Epithelial cell of proximal tubule (primary cell): Measurements from ENCODE around the gene SLC25A1. TPM values are rescaled to one million over a fixed set of nuclear protein-coding genes. Genes with fewer than 3 reads are reported as not detected.

ENCODE experiments used
- DNase-seq: peaks from one replicate; pipeline ENCODE4 v3.0.0-alpha.2; 2011; ENCODE audit warnings: low read depth
- H3K4me3 ChIP-seq: 2 replicates; pipeline ENCODE4 v1.5.1; 2011; ENCODE audit warnings: low read depth, mild to moderate bottlenecking, low read length
- CTCF ChIP-seq: conservative IDR thresholded peaks from 2 replicates; pipeline ENCODE4 v1.5.1; 2012; ENCODE audit warnings: low read depth, mild to moderate bottlenecking, low read length
- total RNA-seq: library from RNA; depleted of rRNA; stranded (reverse); fragments of >200 nt; gene quantifications from 2 replicates; pipeline ENCODE4 v1.2.3, GENCODE V29; 2015

SLC25A1 gene
- total RNA-seq, 1 donor from 2014 or later: 168 TPM

- no peak overlapping the region for H3K4me3 ChIP-seq
- DNase-seq: no peak
- TF ChIP-seq CTCF: no peak
Observed at GRCh38 chr22:19214078-19214473, 35.5 kb upstream of the SLC25A1 start.

GRCh38 chr22:19213442-19214077 is 35.0 kb upstream of the SLC25A1 start:
- no peak for DNase-seq
- H3K4me3 ChIP-seq: no peak overlapping the region
- TF ChIP-seq CTCF: no peak

GRCh38 chr22:19213001-19213400 is 34.5 kb upstream of the SLC25A1 start:
- TF ChIP-seq CTCF: no peak
- no peak overlapping the region for H3K4me3 ChIP-seq
- DNase-seq: no peak

GRCh38 chr22:19212302-19212870 is 33.9 kb upstream of the SLC25A1 start:
- no peak overlapping the region for H3K4me3 ChIP-seq
- TF ChIP-seq CTCF: no peak
- no peak for DNase-seq

- no peak overlapping the region for H3K4me3 ChIP-seq
- no peak for TF ChIP-seq CTCF
- no peak for DNase-seq
Observed at GRCh38 chr22:19210188-19210587, 31.7 kb upstream of the SLC25A1 start.

- H3K4me3 ChIP-seq: no peak overlapping the region
- no peak for DNase-seq
- TF ChIP-seq CTCF: no peak
Observed at GRCh38 chr22:19208287-19208847, 29.8 kb upstream of the SLC25A1 start.

- TF ChIP-seq CTCF: no peak
- no peak for DNase-seq
- no peak overlapping the region for H3K4me3 ChIP-seq
Observed at GRCh38 chr22:19207884-19208283, 29.3 kb upstream of the SLC25A1 start.
